ENCODE measurements around the gene TRAPPC6A.

TRAPPC6A gene

GRCh38 chr19:45133661-45134060 is 44.4 kb downstream of the TRAPPC6A start:
- Histone ChIP-seq H3K36me3 (replicated peaks; ENCODE audit: low read depth, low read length) (peaks cover 2% of the 10 kb centered on the region), H3K27ac (ENCODE audit: low read length) (no peak overlapping the region), H3K9me3 (ENCODE audit: insufficient read depth, low read length) (no peaks in the 10 kb centered on the region), H3K4me3 (ENCODE audit: low read length) (no peak overlapping the region), H3K79me2 (ENCODE audit: low read length) (peaks cover 17% of the 10 kb centered on the region), H3K4me1 (ENCODE audit: low read length) (peaks cover 28% of the 10 kb centered on the region), H4K20me1 (ENCODE audit: insufficient read depth, low read length) (no peaks in the 10 kb centered on the region), H3K9ac (ENCODE audit: low read length) (no peak overlapping the region), H2AFZ (ENCODE audit: low read depth, low read length) (no peak overlapping the region), H3K27me3 (ENCODE audit: low read depth, low read length) (no peaks in the 10 kb centered on the region), H3K4me2 (ENCODE audit: low read length) (no peak overlapping the region)
- TF ChIP-seq EZH2phosphoT487 (IDR thresholded peaks at IDR 0.05; ENCODE audit: low read depth): no peak
- TF ChIP-seq CTCF (IDR thresholded peaks at IDR 0.05; ENCODE audit: low read depth, low read length): no peak

GRCh38 chr19:45130888-45131615 is 47.0 kb downstream of the TRAPPC6A start:
- H3K4me2 ChIP-seq (ENCODE audit: low read length): no peak overlapping the region
- H3K79me2 ChIP-seq (ENCODE audit: low read length): peaks cover 22% of the 10 kb centered on the region

GRCh38 chr19:45130236-45130635 is 47.8 kb downstream of the TRAPPC6A start:
- H3K4me2 ChIP-seq (ENCODE audit: low read length): no peak overlapping the region
- H2AFZ ChIP-seq (ENCODE audit: low read depth, low read length): no peak overlapping the region
- peaks cover under 1% of the 10 kb centered on the region for H3K36me3 ChIP-seq (replicated peaks; ENCODE audit: low read depth, low read length)
- H3K4me1 ChIP-seq (ENCODE audit: low read length): peaks cover 4% of the 10 kb centered on the region
- no peak overlapping the region for H3K4me3 ChIP-seq (ENCODE audit: low read length)
- H3K9me3 ChIP-seq (ENCODE audit: insufficient read depth, low read length): no peaks in the 10 kb centered on the region
- peaks cover 26% of the 10 kb centered on the region for H3K79me2 ChIP-seq (ENCODE audit: low read length)
- H3K27ac ChIP-seq (ENCODE audit: low read length): no peak overlapping the region
- H3K27me3 ChIP-seq (ENCODE audit: low read depth, low read length): no peaks in the 10 kb centered on the region
- peaks cover 6% of the 10 kb centered on the region; the same call in 1 of the 2 replicates for H4K20me1 ChIP-seq (ENCODE audit: insufficient read depth, low read length)
- TF ChIP-seq EZH2phosphoT487 (IDR thresholded peaks at IDR 0.05; ENCODE audit: low read depth): no peak
- TF ChIP-seq CTCF (IDR thresholded peaks at IDR 0.05; ENCODE audit: low read depth, low read length): no peak
- no peak overlapping the region for H3K9ac ChIP-seq (ENCODE audit: low read length)

More at GRCh38 chr19:45130888-45131615, 47.0 kb downstream of the TRAPPC6A start:
- no peak for TF ChIP-seq EZH2phosphoT487 (IDR thresholded peaks at IDR 0.05; ENCODE audit: low read depth)
- peak; percentile 58 for TF ChIP-seq CTCF (IDR thresholded peaks at IDR 0.05; ENCODE audit: low read depth, low read length)
- Histone ChIP-seq H3K27ac (ENCODE audit: low read length) (no peak overlapping the region), H3K36me3 (replicated peaks; ENCODE audit: low read depth, low read length) (peaks cover 2% of the 10 kb centered on the region), H3K27me3 (ENCODE audit: low read depth, low read length) (no peaks in the 10 kb centered on the region), H2AFZ (ENCODE audit: low read depth, low read length) (no peak overlapping the region), H3K9ac (ENCODE audit: low read length) (no peak overlapping the region), H3K4me3 (ENCODE audit: low read length) (no peak overlapping the region), H3K4me1 (ENCODE audit: low read length) (peaks cover 3% of the 10 kb centered on the region), H3K9me3 (ENCODE audit: insufficient read depth, low read length) (no peaks in the 10 kb centered on the region), H4K20me1 (ENCODE audit: insufficient read depth, low read length) (no peaks in the 10 kb centered on the region; the same call in 1 of the 2 replicates)

GRCh38 chr19:45128806-45129205 is 49.2 kb downstream of the TRAPPC6A start:
- peaks cover 9% of the 10 kb centered on the region; the same call in 1 of the 2 replicates for H4K20me1 ChIP-seq (ENCODE audit: insufficient read depth, low read length)
- H3K9me3 ChIP-seq (ENCODE audit: insufficient read depth, low read length): no peaks in the 10 kb centered on the region
- no peak for TF ChIP-seq EZH2phosphoT487 (IDR thresholded peaks at IDR 0.05; ENCODE audit: low read depth)
- TF ChIP-seq CTCF (IDR thresholded peaks at IDR 0.05; ENCODE audit: low read depth, low read length): no peak
- H3K9ac ChIP-seq (ENCODE audit: low read length): no peak overlapping the region
- H3K4me1 ChIP-seq (ENCODE audit: low read length): peaks cover 4% of the 10 kb centered on the region
- H3K4me3 ChIP-seq (ENCODE audit: low read length): no peak overlapping the region
- H3K4me2 ChIP-seq (ENCODE audit: low read length): no peak overlapping the region
- no peak overlapping the region for H2AFZ ChIP-seq (ENCODE audit: low read depth, low read length)
- H3K36me3 ChIP-seq (replicated peaks; ENCODE audit: low read depth, low read length): no peaks in the 10 kb centered on the region
- H3K27ac ChIP-seq (ENCODE audit: low read length): no peak overlapping the region
- H3K27me3 ChIP-seq (ENCODE audit: low read depth, low read length): no peaks in the 10 kb centered on the region
- peaks cover 27% of the 10 kb centered on the region for H3K79me2 ChIP-seq (ENCODE audit: low read length)

Data from OCI-LY3 (cell line).